Measurements from ENCODE around the gene POU2F2.

POU2F2 gene

GRCh38 chr19:42090672-42091071 lies 41.6 kb downstream of the POU2F2 start:
- no peaks in the 10 kb centered on the region for H3K79me2 ChIP-seq (ENCODE audit: control insufficient read depth, insufficient read depth, low read length)
- no peak overlapping the region for H3K4ac ChIP-seq (ENCODE audit: low read depth, low read length)
- H2AK5ac ChIP-seq (ENCODE audit: low read length) = no peak overlapping the region
- no peak overlapping the region for H3K56ac ChIP-seq (ENCODE audit: low read length)
- H2BK15ac ChIP-seq (replicated peaks; ENCODE audit: low read depth) = no peak overlapping the region
- no peak overlapping the region for H3K18ac ChIP-seq (ENCODE audit: low read length)
- H3K4me2 ChIP-seq (ENCODE audit: low read length) = no peak overlapping the region
- H3K4me1 ChIP-seq (ENCODE audit: control insufficient read depth, low read depth, low read length) = no peaks in the 10 kb centered on the region
- no peak overlapping the region for H3K27ac ChIP-seq (ENCODE audit: low read depth, low read length)
- WGBS (ENCODE audit: extremely low coverage, insufficient coverage, low lambda C conversion rate) = no CpG with 5 or more reads among the region's 9 CpGs
- H3K27me3 ChIP-seq (ENCODE audit: insufficient read depth, low read length, poor library complexity) = no peaks in the 10 kb centered on the region
- H3K79me1 ChIP-seq (ENCODE audit: low read length) = no peaks in the 10 kb centered on the region
- no peak overlapping the region for H4K5ac ChIP-seq (ENCODE audit: low read length)
- H2BK120ac ChIP-seq (ENCODE audit: low read depth, low read length) = no peak overlapping the region
- H3K36me3 ChIP-seq (ENCODE audit: control insufficient read depth, insufficient read depth, low read length) = no peaks in the 10 kb centered on the region
- H4K8ac ChIP-seq (ENCODE audit: low read depth, low read length) = no peak overlapping the region
- no peak overlapping the region for H3K9ac ChIP-seq (ENCODE audit: low read length)
- no peak overlapping the region for H2BK5ac ChIP-seq (ENCODE audit: low read length)
- H3K4me3 ChIP-seq (ENCODE audit: low read length) = no peak overlapping the region
- no peak overlapping the region for H3K23ac ChIP-seq (ENCODE audit: low read length)
- DNase-seq = no peak

DNA sequence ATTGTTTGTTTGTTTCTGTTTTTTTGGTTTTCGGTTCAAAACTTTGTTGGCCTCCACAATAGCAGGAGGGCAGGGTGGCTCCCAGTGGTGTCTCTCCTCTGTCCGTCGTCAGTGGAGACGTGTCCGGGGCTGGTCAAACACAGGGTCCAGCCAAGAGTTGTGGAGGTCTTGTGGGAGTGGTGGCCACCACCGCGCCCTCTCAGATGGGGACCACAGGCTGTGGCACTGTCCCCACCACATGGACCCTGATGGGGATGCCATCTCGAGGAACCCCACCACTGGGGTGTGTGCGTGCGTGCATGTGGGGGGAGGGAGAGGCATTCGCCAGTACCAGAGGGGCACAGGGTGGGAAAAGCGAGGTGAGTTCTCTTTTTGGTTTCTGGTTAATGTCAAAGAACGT lies 42.5 kb downstream of the POU2F2 start:
- Histone ChIP-seq H2BK120ac (ENCODE audit: low read depth, low read length) (no peak overlapping the region), H3K4ac (ENCODE audit: low read depth, low read length) (no peak overlapping the region), H2BK5ac (ENCODE audit: low read length) (no peak overlapping the region), H3K18ac (ENCODE audit: low read length) (no peak overlapping the region), H3K9ac (ENCODE audit: low read length) (no peak overlapping the region), H2BK15ac (replicated peaks; ENCODE audit: low read depth) (no peak overlapping the region), H3K79me2 (ENCODE audit: control insufficient read depth, insufficient read depth, low read length) (no peaks in the 10 kb centered on the region), H3K23ac (ENCODE audit: low read length) (no peak overlapping the region), H3K36me3 (ENCODE audit: control insufficient read depth, insufficient read depth, low read length) (no peaks in the 10 kb centered on the region), H3K4me2 (ENCODE audit: low read length) (no peak overlapping the region), H3K56ac (ENCODE audit: low read length) (no peak overlapping the region), H3K4me3 (ENCODE audit: low read length) (no peak overlapping the region), H3K79me1 (ENCODE audit: low read length) (no peaks in the 10 kb centered on the region), H3K4me1 (ENCODE audit: control insufficient read depth, low read depth, low read length) (no peaks in the 10 kb centered on the region), H3K27ac (ENCODE audit: low read depth, low read length) (no peak overlapping the region), H4K8ac (ENCODE audit: low read depth, low read length) (no peak overlapping the region), H2AK5ac (ENCODE audit: low read length) (no peak overlapping the region), H3K27me3 (ENCODE audit: insufficient read depth, low read length, poor library complexity) (no peaks in the 10 kb centered on the region), H4K5ac (ENCODE audit: low read length) (no peak overlapping the region)
- no peak for DNase-seq
- WGBS (ENCODE audit: extremely low coverage, insufficient coverage, low lambda C conversion rate) = no CpG with 5 or more reads among the region's 13 CpGs

DNA sequence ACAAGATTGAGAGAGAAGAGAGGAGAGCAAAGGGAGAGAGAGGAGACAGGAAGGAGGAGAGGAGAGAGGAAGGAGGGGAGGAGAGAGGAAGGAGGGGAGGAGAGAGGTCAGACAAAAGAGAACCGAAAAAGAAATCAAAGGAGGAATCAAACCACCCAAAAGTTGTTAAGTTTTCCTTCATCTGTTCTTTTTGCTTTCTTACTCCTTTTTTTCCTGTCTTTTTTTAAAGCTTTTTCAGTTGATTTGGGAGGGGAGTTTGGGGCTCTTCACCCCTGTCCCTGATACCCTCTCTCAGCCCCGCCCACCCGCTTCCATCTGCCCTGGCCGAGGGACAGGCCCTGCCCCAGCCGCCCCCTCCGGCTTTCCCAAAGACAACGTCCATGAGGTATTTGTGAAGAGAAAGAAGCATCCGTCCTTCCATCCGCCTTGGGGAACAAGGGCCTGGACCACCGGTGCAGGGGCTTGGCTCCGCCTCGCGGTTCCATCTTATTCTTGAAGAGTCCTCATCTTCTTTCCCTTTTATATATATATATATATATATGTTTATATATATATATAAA lies 43.0 kb downstream of the POU2F2 start:
- H3K79me1 ChIP-seq (ENCODE audit: low read length) = no peaks in the 10 kb centered on the region
- H3K4me1 ChIP-seq (ENCODE audit: control insufficient read depth, low read depth, low read length) = no peaks in the 10 kb centered on the region
- H2BK5ac ChIP-seq (ENCODE audit: low read length) = no peak overlapping the region
- H3K36me3 ChIP-seq (ENCODE audit: control insufficient read depth, insufficient read depth, low read length) = no peaks in the 10 kb centered on the region
- no peak overlapping the region for H3K9ac ChIP-seq (ENCODE audit: low read length)
- H3K27ac ChIP-seq (ENCODE audit: low read depth, low read length) = no peak overlapping the region
- WGBS (ENCODE audit: extremely low coverage, insufficient coverage, low lambda C conversion rate) = no CpG with 5 or more reads among the region's 13 CpGs
- H3K56ac ChIP-seq (ENCODE audit: low read length) = peak overlapping the region; percentile 52
- no peak overlapping the region for H3K4me2 ChIP-seq (ENCODE audit: low read length)
- no peak overlapping the region for H4K8ac ChIP-seq (ENCODE audit: low read depth, low read length)
- no peak overlapping the region for H3K18ac ChIP-seq (ENCODE audit: low read length)
- H3K4ac ChIP-seq (ENCODE audit: low read depth, low read length) = no peak overlapping the region
- H3K23ac ChIP-seq (ENCODE audit: low read length) = no peak overlapping the region
- H3K4me3 ChIP-seq (ENCODE audit: low read length) = no peak overlapping the region
- H4K5ac ChIP-seq (ENCODE audit: low read length) = no peak overlapping the region
- no peaks in the 10 kb centered on the region for H3K27me3 ChIP-seq (ENCODE audit: insufficient read depth, low read length, poor library complexity)
- H3K79me2 ChIP-seq (ENCODE audit: control insufficient read depth, insufficient read depth, low read length) = no peaks in the 10 kb centered on the region
- no peak overlapping the region for H2BK15ac ChIP-seq (replicated peaks; ENCODE audit: low read depth)
- no peak for DNase-seq
- no peak overlapping the region for H2AK5ac ChIP-seq (ENCODE audit: low read length)
- H2BK120ac ChIP-seq (ENCODE audit: low read depth, low read length) = no peak overlapping the region

DNA sequence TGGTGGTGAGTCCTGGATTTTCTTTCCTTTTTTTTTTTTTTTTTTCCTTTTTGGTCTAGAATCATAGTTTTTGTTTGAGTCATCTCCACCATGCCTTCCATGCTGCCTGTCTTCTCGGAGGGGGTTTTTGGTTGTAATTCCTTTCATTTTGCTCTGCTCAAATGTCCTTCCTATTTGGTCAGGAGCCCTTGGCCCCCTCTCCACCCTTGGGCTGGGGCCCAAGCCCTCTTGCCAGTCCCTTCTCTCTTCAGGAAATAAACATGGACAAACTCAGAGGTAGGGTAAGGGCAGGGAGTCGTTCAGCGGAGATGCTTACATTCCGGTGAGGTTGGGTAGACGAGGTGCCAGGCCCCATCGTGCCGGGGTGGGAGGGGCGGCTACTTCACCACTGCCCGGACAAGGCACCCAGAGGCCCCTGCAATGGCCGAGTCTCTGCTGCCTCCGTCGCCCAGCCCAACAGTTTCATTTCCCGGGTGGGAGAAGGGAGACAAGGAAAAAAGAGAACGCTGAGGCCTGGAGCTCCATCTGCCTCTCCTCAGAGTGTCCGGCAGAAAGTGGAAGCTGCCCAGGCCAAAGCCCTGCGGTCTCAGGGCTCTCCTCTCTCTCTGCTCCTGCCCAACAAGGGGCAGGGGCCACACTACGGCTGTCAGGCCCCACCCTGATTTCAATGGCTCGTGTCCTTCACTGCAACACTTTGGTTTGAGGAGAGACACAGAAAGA lies 43.6 kb downstream of the POU2F2 start:
- no peak overlapping the region for H3K23ac ChIP-seq (ENCODE audit: low read length)
- no peak overlapping the region for H3K18ac ChIP-seq (ENCODE audit: low read length)
- no peak overlapping the region for H3K4me2 ChIP-seq (ENCODE audit: low read length)
- H3K36me3 ChIP-seq (ENCODE audit: control insufficient read depth, insufficient read depth, low read length) = no peaks in the 10 kb centered on the region
- no peak for DNase-seq
- H4K5ac ChIP-seq (ENCODE audit: low read length) = no peak overlapping the region
- no peaks in the 10 kb centered on the region for H3K27me3 ChIP-seq (ENCODE audit: insufficient read depth, low read length, poor library complexity)
- H2AK5ac ChIP-seq (ENCODE audit: low read length) = no peak overlapping the region
- WGBS (ENCODE audit: extremely low coverage, insufficient coverage, low lambda C conversion rate) = no CpG with 5 or more reads among the region's 18 CpGs
- no peaks in the 10 kb centered on the region for H3K79me1 ChIP-seq (ENCODE audit: low read length)
- H2BK15ac ChIP-seq (replicated peaks; ENCODE audit: low read depth) = no peak overlapping the region
- no peak overlapping the region for H2BK5ac ChIP-seq (ENCODE audit: low read length)
- H3K27ac ChIP-seq (ENCODE audit: low read depth, low read length) = no peak overlapping the region
- no peak overlapping the region for H2BK120ac ChIP-seq (ENCODE audit: low read depth, low read length)
- no peaks in the 10 kb centered on the region for H3K4me1 ChIP-seq (ENCODE audit: control insufficient read depth, low read depth, low read length)
- H3K56ac ChIP-seq (ENCODE audit: low read length) = peak overlapping the region; percentile 52
- H3K9ac ChIP-seq (ENCODE audit: low read length) = no peak overlapping the region
- H4K8ac ChIP-seq (ENCODE audit: low read depth, low read length) = no peak overlapping the region
- no peaks in the 10 kb centered on the region for H3K79me2 ChIP-seq (ENCODE audit: control insufficient read depth, insufficient read depth, low read length)
- H3K4me3 ChIP-seq (ENCODE audit: low read length) = no peak overlapping the region
- H3K4ac ChIP-seq (ENCODE audit: low read depth, low read length) = no peak overlapping the region

- no peak overlapping the region for H4K8ac ChIP-seq (ENCODE audit: low read depth, low read length)
- H3K4me2 ChIP-seq (ENCODE audit: low read length) = no peak overlapping the region
- no peak overlapping the region for H2BK5ac ChIP-seq (ENCODE audit: low read length)
- H2BK120ac ChIP-seq (ENCODE audit: low read depth, low read length) = no peak overlapping the region
- no peak overlapping the region for H3K23ac ChIP-seq (ENCODE audit: low read length)
- no peaks in the 10 kb centered on the region for H3K27me3 ChIP-seq (ENCODE audit: insufficient read depth, low read length, poor library complexity)
- no peak overlapping the region for H3K4me3 ChIP-seq (ENCODE audit: low read length)
- WGBS (ENCODE audit: extremely low coverage, insufficient coverage, low lambda C conversion rate) = no CpG with 5 or more reads among the region's 11 CpGs
- no peaks in the 10 kb centered on the region for H3K36me3 ChIP-seq (ENCODE audit: control insufficient read depth, insufficient read depth, low read length)
- H3K4me1 ChIP-seq (ENCODE audit: control insufficient read depth, low read depth, low read length) = no peaks in the 10 kb centered on the region
- no peak overlapping the region for H3K9ac ChIP-seq (ENCODE audit: low read length)
- H2BK15ac ChIP-seq (replicated peaks; ENCODE audit: low read depth) = no peak overlapping the region
- no peak overlapping the region for H4K5ac ChIP-seq (ENCODE audit: low read length)
- no peak for DNase-seq
- H2AK5ac ChIP-seq (ENCODE audit: low read length) = no peak overlapping the region
- H3K18ac ChIP-seq (ENCODE audit: low read length) = no peak overlapping the region
- H3K79me1 ChIP-seq (ENCODE audit: low read length) = no peaks in the 10 kb centered on the region
- no peak overlapping the region for H3K27ac ChIP-seq (ENCODE audit: low read depth, low read length)
- H3K56ac ChIP-seq (ENCODE audit: low read length) = no peak overlapping the region
- no peaks in the 10 kb centered on the region for H3K79me2 ChIP-seq (ENCODE audit: control insufficient read depth, insufficient read depth, low read length)
- no peak overlapping the region for H3K4ac ChIP-seq (ENCODE audit: low read depth, low read length)
These were observed 45.3 kb downstream of the POU2F2 start for GRCh38 chr19:42086770-42087550.
